PC-3 (cell line): ENCODE data around the gene STARD4.

ENCODE experiments used
- CTCF ChIP-seq: fragments of 300-600 bp; sonication (generic); conservative IDR thresholded peaks from 2 replicates; pipeline ENCODE4 v1.5.1; 2017; ENCODE audit warnings: antibody characterized with exemption, low read depth, mild to moderate bottlenecking, low read length
- EZH2 ChIP-seq: fragments of 300-600 bp; sonication (generic); IDR thresholded peaks from one replicate; pipeline ENCODE4 v1.6.1; 2017; ENCODE audit warnings: antibody characterized with exemption, mild to moderate bottlenecking, low read length; ENCODE audit not compliant: unreplicated experiment
- EZH2phosphoT487 ChIP-seq: fragments of 300-600 bp; sonication (generic); IDR thresholded peaks from 2 replicates; pipeline ENCODE4 v1.6.1; 2018; ENCODE audit warnings: mild to moderate bottlenecking, antibody characterized with exemption, low read length, borderline replicate concordance

DNA sequence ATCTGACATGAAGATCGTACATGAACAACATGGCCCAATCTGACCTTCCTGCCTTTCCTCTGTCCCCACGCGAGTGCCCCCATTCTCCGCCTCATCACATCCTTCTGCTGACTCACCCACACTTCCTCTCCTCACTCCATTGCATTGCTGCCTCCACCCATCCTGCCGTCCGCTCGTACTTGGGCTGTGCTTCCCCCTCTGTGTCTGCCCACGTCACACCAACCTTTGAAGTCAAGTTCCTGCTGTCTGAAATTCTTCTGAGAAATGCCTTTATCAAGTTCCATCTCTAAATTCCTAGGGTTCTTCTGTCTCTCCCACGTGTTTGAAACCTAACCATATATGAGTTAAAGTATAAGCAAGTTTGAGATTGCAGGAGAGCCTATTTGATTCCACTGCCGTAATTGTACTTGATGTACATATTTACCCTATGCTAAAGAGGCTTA is 18.0 kb upstream of the STARD4 start:
- TF ChIP-seq CTCF: no peak
- no peak for TF ChIP-seq EZH2phosphoT487
- TF ChIP-seq EZH2: no peak
